Memory B cell (primary cell): Measurements from ENCODE around the gene CTIF.
A peak's percentile ranks its signal among the peaks of the same experiment; 100 is the strongest.
"Not testable (repeated sequence)": the region's sequence is repeated elsewhere in the genome, so short reads cannot be mapped to it uniquely, and the experiment has no call there.

Source experiments
- ATAC-seq: fragments of 150-1000 bp; cut with Tn5 transposase; 2 replicates; pipeline ENCODE4 v1.10.0; 2021; ENCODE audit warnings: low read depth, mild to moderate bottlenecking, moderate library complexity
- DNase-seq, 2 donors: peaks; one replicate each; pipeline ENCODE4 v3.0.0; 2022; ENCODE audit warnings: low spot score in 2 of 2
- H3K27ac Mint-ChIP-seq: one replicate; pipeline ENCODE4 v1.8.0; 2022; ENCODE audit warnings: mild to moderate bottlenecking, moderate library complexity, mixed read lengths
- H3K27me3 Mint-ChIP-seq: one replicate; pipeline ENCODE4 v1.8.0; 2022; ENCODE audit warnings: mixed read lengths
- H3K36me3 Mint-ChIP-seq: one replicate; pipeline ENCODE4 v1.8.0; 2022; ENCODE audit warnings: mild to moderate bottlenecking, mixed read lengths
- H3K4me1 Mint-ChIP-seq: one replicate; pipeline ENCODE4 v1.8.0; 2022; ENCODE audit warnings: mixed read lengths
- H3K4me3 Mint-ChIP-seq: one replicate; pipeline ENCODE4 v1.8.0; 2022; ENCODE audit warnings: mild to moderate bottlenecking, moderate library complexity, mixed read lengths
- H3K9me3 Mint-ChIP-seq: one replicate; pipeline ENCODE4 v1.8.0; 2022; ENCODE audit warnings: mixed read lengths

Gene CTIF

GRCh38 chr18:48803951-48804855, 265.4 kb downstream of the CTIF start:
- Mint-ChIP-seq H3K27me3 (no peaks in the 10 kb centered on the region), H3K4me1 (peaks cover 26% of the 10 kb centered on the region), H3K36me3 (no peaks in the 10 kb centered on the region), H3K9me3 (no peaks in the 10 kb centered on the region), H3K27ac (no peak overlapping the region), H3K4me3 (no peak overlapping the region)
- no peak for DNase-seq
- ATAC-seq: no peak

- ATAC-seq: no peak
- no peaks in the 10 kb centered on the region for H3K27me3 Mint-ChIP-seq
- no peaks in the 10 kb centered on the region for H3K36me3 Mint-ChIP-seq
- H3K4me3 Mint-ChIP-seq: no peak overlapping the region
- H3K4me1 Mint-ChIP-seq: peaks cover 20% of the 10 kb centered on the region
- H3K9me3 Mint-ChIP-seq: no peaks in the 10 kb centered on the region
- DNase-seq: no peak
- H3K27ac Mint-ChIP-seq: no peak overlapping the region
Observed at GRCh38 chr18:48804856-48805610, 266.2 kb downstream of the CTIF start.

- peaks cover 17% of the 10 kb centered on the region for H3K4me1 Mint-ChIP-seq
- H3K27ac Mint-ChIP-seq: no peak overlapping the region
- no peaks in the 10 kb centered on the region for H3K36me3 Mint-ChIP-seq
- H3K9me3 Mint-ChIP-seq: no peaks in the 10 kb centered on the region
- H3K4me3 Mint-ChIP-seq: no peak overlapping the region
- no peaks in the 10 kb centered on the region for H3K27me3 Mint-ChIP-seq
- DNase-seq (no peak), ATAC-seq (no peak)
Observed at GRCh38 chr18:48805826-48806535, 267.1 kb downstream of the CTIF start.

GRCh38 chr18:48806551-48807261, 267.9 kb downstream of the CTIF start:
- peak overlapping the region; percentile 8 for H3K27ac Mint-ChIP-seq
- peaks cover 14% of the 10 kb centered on the region for H3K4me1 Mint-ChIP-seq
- no peak overlapping the region for H3K4me3 Mint-ChIP-seq
- DNase-seq (no peak), ATAC-seq (no peak)
- no peaks in the 10 kb centered on the region for H3K9me3 Mint-ChIP-seq
- no peaks in the 10 kb centered on the region for H3K27me3 Mint-ChIP-seq
- H3K36me3 Mint-ChIP-seq: no peaks in the 10 kb centered on the region

GRCh38 chr18:48808476-48808875, 269.6 kb downstream of the CTIF start:
- Mint-ChIP-seq H3K27ac (no peak overlapping the region), H3K36me3 (no peaks in the 10 kb centered on the region), H3K9me3 (no peaks in the 10 kb centered on the region), H3K4me3 (no peak overlapping the region), H3K4me1 (peaks cover 22% of the 10 kb centered on the region), H3K27me3 (no peaks in the 10 kb centered on the region)
- DNase-seq: no peak
- no peak for ATAC-seq

GRCh38 chr18:48809365-48809764, 270.5 kb downstream of the CTIF start:
- DNase-seq (no peak), ATAC-seq (no peak)
- Mint-ChIP-seq H3K4me1 (peaks cover 25% of the 10 kb centered on the region), H3K27ac (no peak overlapping the region), H3K4me3 (no peak overlapping the region), H3K9me3 (no peaks in the 10 kb centered on the region), H3K36me3 (no peaks in the 10 kb centered on the region), H3K27me3 (no peaks in the 10 kb centered on the region)

GRCh38 chr18:48810805-48811204, 272.0 kb downstream of the CTIF start:
- H3K36me3 Mint-ChIP-seq: no peaks in the 10 kb centered on the region
- H3K9me3 Mint-ChIP-seq: no peaks in the 10 kb centered on the region
- ATAC-seq: no peak
- DNase-seq: no peak
- peaks cover 27% of the 10 kb centered on the region for H3K4me1 Mint-ChIP-seq
- no peaks in the 10 kb centered on the region for H3K27me3 Mint-ChIP-seq
- H3K4me3 Mint-ChIP-seq: no peak overlapping the region
- no peak overlapping the region for H3K27ac Mint-ChIP-seq

GRCh38 chr18:48811401-48811800, 272.6 kb downstream of the CTIF start:
- Mint-ChIP-seq H3K4me1 (peaks cover 26% of the 10 kb centered on the region), H3K36me3 (no peaks in the 10 kb centered on the region), H3K27me3 (no peaks in the 10 kb centered on the region), H3K27ac (no peak overlapping the region), H3K9me3 (no peaks in the 10 kb centered on the region), H3K4me3 (no peak overlapping the region)
- DNase-seq (no peak), ATAC-seq (no peak)

GRCh38 chr18:48811977-48812451, 273.2 kb downstream of the CTIF start:
- not testable (repeated sequence) for DNase-seq, H3K36me3 Mint-ChIP-seq, H3K4me3 Mint-ChIP-seq, H3K9me3 Mint-ChIP-seq, H3K27me3 Mint-ChIP-seq, ATAC-seq
- peaks cover 26% of the 10 kb centered on the region for H3K4me1 Mint-ChIP-seq
- H3K27ac Mint-ChIP-seq: peak overlapping the region; percentile 43

GRCh38 chr18:48813321-48813720, 274.5 kb downstream of the CTIF start:
- Mint-ChIP-seq H3K4me3 (no peak overlapping the region), H3K27ac (peak overlapping the region; percentile 66), H3K9me3 (no peaks in the 10 kb centered on the region), H3K4me1 (peaks cover 26% of the 10 kb centered on the region), H3K36me3 (no peaks in the 10 kb centered on the region), H3K27me3 (no peaks in the 10 kb centered on the region)
- no peak for ATAC-seq
- no peak for DNase-seq

- Mint-ChIP-seq H3K27ac (peak overlapping the region; percentile 66), H3K36me3 (no peaks in the 10 kb centered on the region), H3K4me3 (no peak overlapping the region), H3K4me1 (peaks cover 26% of the 10 kb centered on the region), H3K27me3 (no peaks in the 10 kb centered on the region), H3K9me3 (no peaks in the 10 kb centered on the region)
- ATAC-seq (peak; percentile 73), DNase-seq (no peak)
Observed at GRCh38 chr18:48813833-48814489, 275.1 kb downstream of the CTIF start.

- ATAC-seq: peak; percentile 3
- no peaks in the 10 kb centered on the region for H3K36me3 Mint-ChIP-seq
- no peaks in the 10 kb centered on the region for H3K9me3 Mint-ChIP-seq
- peaks cover 26% of the 10 kb centered on the region for H3K4me1 Mint-ChIP-seq
- no peak overlapping the region for H3K4me3 Mint-ChIP-seq
- DNase-seq: no peak
- H3K27ac Mint-ChIP-seq: peak overlapping the region; percentile 66
- no peaks in the 10 kb centered on the region for H3K27me3 Mint-ChIP-seq
Observed at GRCh38 chr18:48814490-48815178, 275.8 kb downstream of the CTIF start.

GRCh38 chr18:48815179-48815515, 276.3 kb downstream of the CTIF start:
- Mint-ChIP-seq H3K9me3 (no peaks in the 10 kb centered on the region), H3K4me3 (no peak overlapping the region), H3K4me1 (peaks cover 27% of the 10 kb centered on the region), H3K27me3 (no peaks in the 10 kb centered on the region), H3K36me3 (no peaks in the 10 kb centered on the region), H3K27ac (no peak overlapping the region)
- ATAC-seq (no peak), DNase-seq (no peak)
